ENCODE measurements around the gene CYP2E1. TPM values are rescaled to one million over a fixed set of nuclear protein-coding genes. Genes with fewer than 3 reads are reported as not detected.

The CYP2E1 gene
- total RNA-seq, 2 donors from 2014 or later = 0.77 to 0.86 TPM

Other genes starting within 250 kb of the CYP2E1 start
- gene TUBGCP2, start 218.5 kb upstream of the CYP2E1 start, total RNA-seq = 10 to 100 TPM; 52.8 to 63.0 TPM
- gene ZNF511, start 218.4 kb upstream of the CYP2E1 start, total RNA-seq = 10 to 100 TPM; 48.1 to 57.6 TPM
- gene CALY, start 190.5 kb upstream of the CYP2E1 start, total RNA-seq = 1 to 10 TPM in 1 of 2 donors, under 1 TPM in 1; 0.75 to 1.3 TPM
- gene PRAP1, start 180.0 kb upstream of the CYP2E1 start, total RNA-seq = not detected
- 10 to 100 TPM; 81.0 to 83.9 TPM for gene FUOM, start 169.3 kb upstream of the CYP2E1 start, total RNA-seq
- 100 to 1,000 TPM in 1 of 2 donors, 10 to 100 TPM in 1; 92.3 to 102 TPM for gene ECHS1, start 154.0 kb upstream of the CYP2E1 start, total RNA-seq
- gene PAOX, start 148.1 kb upstream of the CYP2E1 start, total RNA-seq = 10 to 100 TPM in 1 of 2 donors, 1 to 10 TPM in 1; 9.7 to 11.1 TPM
- 10 to 100 TPM; 71.3 to 86.0 TPM for gene MTG1, start 133.2 kb upstream of the CYP2E1 start, total RNA-seq
- gene SPRN, start 102.7 kb upstream of the CYP2E1 start, total RNA-seq = under 1 TPM; 0.11 to 0.24 TPM
- under 1 TPM; 0.37 to 0.80 TPM for gene SCART1, start 73.4 kb upstream of the CYP2E1 start, total RNA-seq
- not detected for gene SYCE1, start 38.2 kb downstream of the CYP2E1 start, total RNA-seq
- gene FRG2B, start 99.4 kb downstream of the CYP2E1 start, total RNA-seq = not detected